Measurements from ENCODE around the gene DOCK1. TPM values are rescaled to one million over a fixed set of nuclear protein-coding genes. Genes with fewer than 3 reads are reported as not detected.
"Not testable (repeated sequence)": the region's sequence is repeated elsewhere in the genome, so short reads cannot be mapped to it uniquely, and the experiment has no call there.

The DOCK1 gene
- total RNA-seq, 1 experiment from 2014 or later: 22.0 TPM

DNA sequence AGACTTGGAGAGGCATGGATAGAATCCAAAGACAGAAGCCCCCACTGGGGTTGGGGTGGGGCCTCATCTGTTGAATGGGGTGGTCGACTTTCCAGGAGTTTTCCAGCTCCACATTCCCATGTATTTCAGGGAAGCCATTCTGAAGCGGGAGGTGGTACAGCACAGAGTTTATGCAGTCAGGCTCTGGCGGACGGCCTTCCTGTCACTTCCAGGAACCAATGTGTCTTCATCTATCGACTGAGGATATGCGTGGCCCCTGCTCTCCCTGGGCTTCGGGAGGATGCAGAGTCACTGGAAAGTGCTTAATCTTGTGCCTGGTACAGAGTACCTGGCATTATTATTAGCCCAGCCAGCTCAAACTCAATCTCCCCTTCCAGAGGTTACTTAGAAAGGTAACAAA is 26.3 kb downstream of the DOCK1 start:
- DNase-seq: no peak
- Histone ChIP-seq H3K4me3 (no peak overlapping the region), H3K27me3 (no peaks in the 10 kb centered on the region), H3K36me3 (peaks cover 2% of the 10 kb centered on the region), H3K9me3 (no peaks in the 10 kb centered on the region)

DNA sequence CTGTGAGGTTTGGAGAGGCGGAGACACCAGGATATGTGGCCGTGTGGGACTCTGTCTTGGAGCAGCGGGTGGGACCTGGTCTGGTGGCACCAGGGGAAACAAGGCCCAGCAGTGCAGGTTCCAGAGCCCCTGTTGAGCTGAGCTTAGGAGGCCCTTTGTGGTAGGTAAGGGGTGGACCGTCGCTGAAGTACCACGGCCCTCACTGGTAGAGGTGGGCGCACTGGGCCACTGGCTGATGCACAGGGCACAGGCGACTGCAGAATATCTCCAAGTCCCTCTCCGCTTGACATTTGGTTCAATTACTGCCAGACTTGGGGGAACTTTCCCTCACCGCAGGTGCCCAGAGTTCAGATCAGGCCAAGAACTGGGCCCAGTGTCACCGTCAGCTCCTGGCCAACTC is 27.3 kb downstream of the DOCK1 start:
- H3K4me3 ChIP-seq: no peak overlapping the region
- DNase-seq: no peak
- no peaks in the 10 kb centered on the region for H3K27me3 ChIP-seq
- no peaks in the 10 kb centered on the region for H3K9me3 ChIP-seq
- no peaks in the 10 kb centered on the region for H3K36me3 ChIP-seq

DNA sequence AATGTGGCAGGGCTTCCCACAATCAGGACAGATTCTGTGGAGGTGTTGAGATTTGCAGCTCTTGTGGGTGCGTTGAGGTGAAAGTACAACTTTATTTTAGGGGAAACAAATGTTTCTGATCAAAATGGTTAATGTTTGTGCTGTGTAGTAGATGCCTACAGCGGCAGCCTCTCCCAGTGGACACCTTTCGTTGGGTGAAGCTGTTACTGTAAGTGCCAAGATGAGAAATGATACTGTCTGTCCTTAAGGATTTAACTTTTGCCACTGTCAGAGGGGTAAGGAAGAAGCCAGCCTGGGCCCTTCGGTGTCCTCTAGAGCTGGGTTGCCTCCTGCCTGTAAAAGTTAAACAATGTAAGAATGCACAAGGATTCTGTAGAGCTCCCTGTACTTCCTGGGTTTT is 27.9 kb downstream of the DOCK1 start:
- H3K27me3 ChIP-seq: no peaks in the 10 kb centered on the region
- no peaks in the 10 kb centered on the region for H3K9me3 ChIP-seq
- H3K4me3 ChIP-seq: no peak overlapping the region
- H3K36me3 ChIP-seq: no peaks in the 10 kb centered on the region; the same call in 1 of the 2 replicates
- DNase-seq: no peak

DNA sequence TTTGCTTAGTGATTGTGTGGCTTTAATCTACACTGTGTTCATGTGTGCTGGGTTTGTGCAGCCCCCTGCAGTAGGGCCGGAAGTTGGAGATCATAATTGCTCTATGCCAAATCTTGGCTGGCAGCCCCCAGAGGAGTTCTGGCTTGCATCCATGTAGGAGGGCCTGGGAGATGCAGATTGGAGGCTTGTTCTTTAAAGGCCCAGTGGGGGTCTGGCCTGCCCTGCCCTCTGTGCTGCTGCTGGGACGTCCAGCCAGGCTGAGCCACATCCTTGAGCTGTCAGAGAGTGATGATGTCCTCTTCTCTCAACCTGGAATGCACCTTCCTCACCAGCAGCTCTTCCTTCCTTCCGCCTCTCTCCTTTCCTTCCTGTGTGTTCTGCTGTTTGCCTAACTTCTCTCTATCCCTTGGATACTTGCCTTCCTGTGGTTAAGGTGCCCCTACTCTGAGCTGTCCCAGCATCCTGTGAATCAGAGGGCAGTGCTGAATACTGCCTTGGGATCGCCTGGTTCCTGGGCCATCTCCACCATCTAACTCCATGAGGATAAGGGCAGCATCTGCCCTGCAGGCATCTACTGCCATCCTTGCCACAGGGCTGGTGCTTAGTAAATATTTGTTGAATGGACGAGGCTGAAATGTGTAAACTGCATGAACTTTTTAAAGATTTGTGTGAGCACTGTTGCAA is 30.2 kb downstream of the DOCK1 start:
- H3K36me3 ChIP-seq: peaks cover 2% of the 10 kb centered on the region; the same call in 1 of the 2 replicates
- H3K9me3 ChIP-seq: no peaks in the 10 kb centered on the region; the same call in 1 of the 2 replicates
- H3K4me3 ChIP-seq: no peak overlapping the region
- no peaks in the 10 kb centered on the region for H3K27me3 ChIP-seq
- DNase-seq: no peak

DNA sequence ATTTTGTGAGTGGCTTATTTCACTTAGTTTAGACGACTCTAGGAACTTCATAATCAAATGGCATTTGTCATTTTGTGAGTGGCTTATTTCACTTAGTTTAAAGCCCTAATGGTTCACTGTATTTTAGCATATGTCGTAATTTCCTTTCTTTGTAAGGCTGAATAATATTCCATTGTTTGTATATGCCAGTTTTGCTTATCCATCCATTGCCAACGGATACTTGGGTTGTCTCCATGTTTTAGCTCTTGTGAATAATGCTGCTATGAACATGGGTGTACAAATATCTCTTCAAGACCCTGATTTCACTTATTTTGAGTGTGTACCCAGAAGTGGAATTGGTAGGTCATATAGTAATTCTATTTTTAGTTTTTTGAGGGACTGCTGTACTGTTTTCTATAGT is 31.8 kb downstream of the DOCK1 start:
- H3K9me3 ChIP-seq: no peaks in the 10 kb centered on the region; the same call in 1 of the 2 replicates
- H3K27me3 ChIP-seq: no peaks in the 10 kb centered on the region
- DNase-seq: no peak
- H3K4me3 ChIP-seq: no peak overlapping the region
- H3K36me3 ChIP-seq: peaks cover 5% of the 10 kb centered on the region; the same call in 1 of the 2 replicates

DNA sequence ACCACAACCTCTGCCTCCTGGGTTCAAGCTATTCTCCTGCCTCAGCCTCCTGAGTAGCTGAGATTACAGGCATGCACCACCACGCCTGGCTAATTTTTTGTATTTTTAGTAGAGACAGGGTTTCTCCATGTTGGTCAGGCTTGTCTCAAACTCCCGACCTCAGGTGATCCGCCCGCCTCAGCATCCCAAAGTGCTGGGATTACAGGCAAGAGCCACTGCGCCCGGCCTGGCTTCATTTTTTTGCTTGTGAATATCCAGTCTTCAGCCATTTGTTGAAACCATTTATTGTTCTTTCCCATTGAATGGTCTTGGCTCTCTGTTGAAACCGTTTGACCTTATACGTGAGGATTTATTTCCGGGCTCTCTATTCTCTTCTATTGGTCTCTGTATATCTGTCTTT is 32.9 kb downstream of the DOCK1 start:
- not testable (repeated sequence) for H3K36me3 ChIP-seq, H3K27me3 ChIP-seq, DNase-seq, H3K4me3 ChIP-seq, H3K9me3 ChIP-seq

DNA sequence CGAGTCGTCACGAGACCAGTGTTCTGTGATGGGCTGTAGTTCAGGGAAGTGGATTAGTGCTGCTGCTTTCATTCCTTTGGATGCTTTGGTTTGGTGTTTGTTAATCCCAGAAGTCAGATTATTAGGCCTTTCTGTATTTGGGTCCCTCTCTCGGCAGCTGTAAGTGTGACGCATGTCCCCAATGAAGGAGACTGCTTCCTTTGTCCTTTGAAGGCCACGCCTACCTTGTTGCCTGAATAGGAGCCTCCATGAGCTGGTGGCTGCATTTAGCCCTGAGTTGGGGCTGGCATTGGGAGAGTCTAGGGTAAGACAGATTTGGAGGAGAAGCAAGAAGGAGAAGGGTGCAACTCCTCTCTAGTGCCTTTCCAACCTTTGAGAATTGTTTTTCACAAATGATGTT is 34.5 kb downstream of the DOCK1 start:
- H3K36me3 ChIP-seq: peaks cover 5% of the 10 kb centered on the region; the same call in 1 of the 2 replicates
- no peaks in the 10 kb centered on the region; the same call in 1 of the 2 replicates for H3K9me3 ChIP-seq
- H3K4me3 ChIP-seq: no peak overlapping the region
- DNase-seq: no peak
- no peaks in the 10 kb centered on the region for H3K27me3 ChIP-seq

DNA sequence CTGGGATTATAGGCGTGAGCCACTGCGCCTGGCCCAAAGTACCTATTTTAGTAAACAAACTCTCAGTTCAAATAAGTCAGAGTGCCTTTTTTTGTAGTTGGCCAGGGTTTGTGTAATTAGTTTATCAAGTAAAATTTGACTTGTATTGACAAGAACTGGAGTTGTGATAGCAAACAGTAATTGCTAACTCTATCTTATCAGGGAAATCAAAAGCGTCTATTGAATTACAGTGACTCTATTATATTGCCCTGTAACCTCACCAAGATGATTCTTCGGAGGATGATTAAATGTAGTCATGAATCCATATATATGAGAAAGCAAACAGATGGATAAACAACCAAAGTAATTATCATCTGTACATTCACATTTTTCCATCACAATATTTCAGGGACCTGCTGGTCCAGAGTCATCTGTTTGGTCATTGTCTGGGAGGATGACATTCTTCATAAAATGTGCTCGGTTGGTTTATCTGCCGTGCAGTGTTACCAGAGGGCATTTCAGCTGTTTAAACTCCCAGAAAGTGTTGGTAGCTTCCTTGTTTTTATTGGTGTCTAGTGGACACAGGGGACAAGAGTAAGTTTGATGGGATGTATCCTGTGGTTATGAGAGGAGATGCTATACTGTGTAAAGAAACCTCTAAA is 35.6 kb downstream of the DOCK1 start:
- peaks cover 5% of the 10 kb centered on the region; the same call in 1 of the 2 replicates for H3K36me3 ChIP-seq
- H3K4me3 ChIP-seq: no peak overlapping the region
- no peaks in the 10 kb centered on the region; the same call in 1 of the 2 replicates for H3K9me3 ChIP-seq
- no peaks in the 10 kb centered on the region for H3K27me3 ChIP-seq
- DNase-seq: no peak

DNA sequence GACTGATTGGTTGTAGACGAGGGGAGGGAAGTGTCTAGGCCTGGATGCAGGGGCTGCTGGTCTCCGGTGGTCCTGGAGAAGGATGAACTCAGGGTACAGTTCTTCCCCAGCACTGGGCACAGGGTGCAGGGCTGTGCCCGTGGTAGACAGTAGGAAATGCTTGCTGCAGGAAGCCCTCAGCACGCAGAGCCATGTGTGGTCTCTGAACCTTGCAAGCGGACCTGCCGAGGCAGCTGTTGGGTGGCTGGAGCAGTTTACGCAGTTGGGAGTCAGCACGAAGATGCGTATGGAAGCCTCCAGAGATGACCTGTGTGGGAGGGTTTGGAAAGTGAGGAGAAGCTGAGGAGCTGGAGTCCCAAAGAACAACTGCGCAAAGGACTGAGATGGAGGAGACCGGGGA is 39.0 kb downstream of the DOCK1 start:
- Histone ChIP-seq H3K4me3 (no peak overlapping the region), H3K27me3 (no peaks in the 10 kb centered on the region), H3K9me3 (no peaks in the 10 kb centered on the region; the same call in 1 of the 2 replicates), H3K36me3 (peaks cover 9% of the 10 kb centered on the region; the same call in 1 of the 2 replicates)
- no peak for DNase-seq

DNA sequence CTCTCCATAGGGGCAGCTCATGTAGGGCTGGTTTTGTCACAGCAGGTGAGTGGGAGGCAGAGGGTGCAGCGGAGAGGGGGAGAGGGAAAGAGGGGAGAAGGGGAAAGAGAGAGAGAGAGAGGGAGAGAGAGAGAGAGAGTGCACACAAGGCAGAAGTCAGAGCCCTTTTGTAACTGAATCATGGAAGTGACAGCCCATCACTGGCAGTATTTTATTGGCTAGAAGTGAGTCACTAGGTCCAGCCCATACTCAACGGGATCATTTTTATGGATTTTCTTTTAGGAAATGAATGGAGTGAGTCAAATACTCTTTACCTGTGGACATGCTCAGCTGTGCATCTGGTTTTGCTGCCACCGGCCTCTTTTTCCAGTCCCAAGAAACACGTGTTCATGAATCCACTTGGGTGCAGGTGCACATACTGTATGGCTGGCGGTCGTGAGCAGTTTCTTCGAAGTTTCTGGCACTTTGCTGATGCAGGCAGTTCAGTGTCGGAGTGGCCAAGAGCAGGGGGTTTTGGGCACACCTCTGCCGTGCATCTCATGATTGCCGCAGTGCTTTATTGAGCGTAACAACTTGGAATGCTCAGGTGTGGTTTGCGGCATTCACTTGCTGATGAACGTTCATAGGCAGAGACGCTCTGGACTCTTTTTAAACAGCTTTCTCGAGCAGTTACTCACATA is 40.3 kb downstream of the DOCK1 start:
- Histone ChIP-seq H3K27me3 (no peaks in the 10 kb centered on the region), H3K36me3 (peaks cover 7% of the 10 kb centered on the region; the same call in 1 of the 2 replicates), H3K9me3 (no peaks in the 10 kb centered on the region), H3K4me3 (no peak overlapping the region)
- DNase-seq: no peak

DNA sequence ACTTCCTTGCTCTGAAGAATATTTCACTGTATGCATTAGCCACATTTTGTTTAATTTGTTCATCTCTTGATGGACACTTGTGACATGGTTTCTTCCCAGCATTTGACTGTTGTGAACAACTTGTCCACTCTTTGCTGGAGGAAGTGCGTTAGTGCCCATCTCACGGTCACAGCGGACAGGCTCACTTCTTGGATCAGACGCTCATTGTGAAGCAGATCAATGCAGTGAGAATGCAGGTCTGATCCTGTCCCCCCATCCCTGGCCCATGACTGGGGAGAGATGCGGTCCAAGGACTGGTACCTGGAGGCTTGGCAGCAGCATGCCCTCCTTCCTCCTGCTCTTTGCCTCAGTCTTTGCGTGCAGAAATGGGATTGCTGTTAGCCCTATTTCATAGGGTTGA is 41.5 kb downstream of the DOCK1 start:
- Histone ChIP-seq H3K4me3 (no peak overlapping the region), H3K27me3 (no peaks in the 10 kb centered on the region), H3K9me3 (peaks cover 6% of the 10 kb centered on the region; the same call in 1 of the 2 replicates), H3K36me3 (0 out of 2 replicates have a peak, but pooled peaks cover 4% of the 10 kb centered on the region)
- no peak for DNase-seq

DNA sequence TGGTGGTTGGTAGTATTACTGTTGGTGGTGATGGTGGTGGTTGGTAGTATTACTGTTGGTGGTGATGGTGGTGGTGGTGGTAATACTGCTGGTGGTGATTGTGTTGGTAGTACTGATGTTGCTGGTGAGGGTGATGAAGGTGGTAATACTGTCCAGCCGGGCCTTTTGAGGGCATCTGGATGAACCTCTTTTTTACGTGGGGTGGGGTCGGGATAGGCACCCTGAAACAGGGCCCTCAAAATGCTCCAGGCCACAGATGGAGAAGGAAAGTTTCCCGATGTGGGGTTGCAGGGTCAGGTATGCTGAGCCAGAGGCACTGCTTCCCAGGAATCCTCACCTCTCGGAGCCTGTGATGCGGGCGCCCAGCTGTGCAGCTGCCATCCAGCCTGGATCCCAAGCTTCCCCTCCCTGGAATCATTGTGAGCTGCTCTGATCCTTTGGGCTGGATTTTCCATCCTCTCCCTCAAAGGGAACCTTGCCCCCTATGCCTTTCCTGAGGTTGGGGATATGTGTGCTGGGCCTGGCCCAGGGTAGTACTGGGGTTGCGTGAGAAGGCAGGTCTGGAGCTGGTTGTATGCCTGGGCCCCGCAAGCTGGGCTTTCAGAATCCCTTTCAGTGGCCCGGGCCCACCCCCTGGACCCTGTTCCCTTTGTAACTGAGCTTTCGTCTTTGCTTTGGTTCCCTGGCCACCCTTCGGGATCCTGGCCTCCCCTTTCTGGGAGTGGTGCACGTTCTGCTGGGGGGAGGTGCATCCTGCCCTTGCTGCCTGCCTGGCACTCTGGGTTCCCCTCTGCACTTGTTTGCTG is 43.3 kb downstream of the DOCK1 start:
- peaks cover 6% of the 10 kb centered on the region; the same call in 1 of the 2 replicates for H3K9me3 ChIP-seq
- no peaks in the 10 kb centered on the region for H3K27me3 ChIP-seq
- no peak overlapping the region for H3K4me3 ChIP-seq
- 0 out of 2 replicates have a peak, but pooled peaks cover 4% of the 10 kb centered on the region for H3K36me3 ChIP-seq
- DNase-seq: no peak

DNA sequence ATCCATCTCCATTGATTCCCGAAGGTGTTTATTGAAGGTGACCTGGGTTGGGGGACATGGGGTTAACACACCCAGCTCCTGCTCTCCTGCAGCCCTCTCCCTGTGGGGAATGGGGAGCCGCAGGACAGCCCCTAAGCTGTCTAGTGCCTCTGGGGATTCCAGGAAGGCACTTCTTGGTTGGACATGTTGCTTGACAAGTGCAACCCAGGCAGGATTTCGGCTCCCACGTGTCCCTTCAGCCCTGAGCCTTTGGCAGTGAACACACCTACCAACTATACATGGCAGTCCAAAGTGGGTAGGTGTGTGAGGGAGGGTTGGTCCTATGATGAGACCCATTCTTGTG is 43.9 kb downstream of the DOCK1 start:
- H3K9me3 ChIP-seq: peaks cover 6% of the 10 kb centered on the region; the same call in 1 of the 2 replicates
- no peaks in the 10 kb centered on the region for H3K27me3 ChIP-seq
- 0 out of 2 replicates have a peak, but pooled peaks cover 4% of the 10 kb centered on the region for H3K36me3 ChIP-seq
- DNase-seq: no peak
- H3K4me3 ChIP-seq: no peak overlapping the region

DNA sequence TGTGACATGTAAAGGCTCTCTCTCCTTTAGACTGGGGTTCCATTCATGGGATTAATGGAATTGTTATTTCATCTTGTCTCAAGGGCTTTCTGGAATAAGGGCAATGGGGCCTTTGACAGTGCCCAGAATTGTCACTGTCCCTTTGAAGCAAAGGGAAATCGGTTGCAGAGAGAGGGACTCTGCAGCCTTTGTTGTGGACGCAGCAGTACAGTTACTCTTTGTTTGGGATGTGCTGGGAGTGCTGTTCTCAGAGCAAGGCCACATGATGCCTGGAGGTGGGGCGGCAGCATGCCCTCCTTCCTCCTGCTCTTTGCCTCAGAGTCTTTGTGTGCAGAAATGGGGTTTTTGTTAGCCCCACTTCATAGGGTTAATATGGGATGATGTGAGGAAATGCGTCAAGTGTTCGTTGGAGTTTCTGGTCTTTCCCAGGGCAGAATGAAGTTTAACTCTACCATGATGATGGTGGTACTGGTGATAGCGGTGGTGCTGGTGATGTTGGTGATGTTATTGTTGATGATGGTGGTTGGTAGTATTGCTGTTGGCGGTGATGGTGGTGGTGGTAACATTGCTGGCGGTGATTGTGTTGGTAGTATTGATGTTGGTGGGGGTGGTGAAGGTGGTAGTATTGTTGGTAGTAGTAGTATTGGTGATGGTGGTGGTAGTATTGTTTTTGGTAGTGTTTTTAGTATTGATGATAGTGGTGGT is 45.3 kb downstream of the DOCK1 start:
- no peak for DNase-seq
- Histone ChIP-seq H3K4me3 (no peak overlapping the region), H3K36me3 (0 out of 2 replicates have a peak, but pooled peaks cover 4% of the 10 kb centered on the region), H3K9me3 (peaks cover 6% of the 10 kb centered on the region; the same call in 1 of the 2 replicates), H3K27me3 (no peaks in the 10 kb centered on the region)

DNA sequence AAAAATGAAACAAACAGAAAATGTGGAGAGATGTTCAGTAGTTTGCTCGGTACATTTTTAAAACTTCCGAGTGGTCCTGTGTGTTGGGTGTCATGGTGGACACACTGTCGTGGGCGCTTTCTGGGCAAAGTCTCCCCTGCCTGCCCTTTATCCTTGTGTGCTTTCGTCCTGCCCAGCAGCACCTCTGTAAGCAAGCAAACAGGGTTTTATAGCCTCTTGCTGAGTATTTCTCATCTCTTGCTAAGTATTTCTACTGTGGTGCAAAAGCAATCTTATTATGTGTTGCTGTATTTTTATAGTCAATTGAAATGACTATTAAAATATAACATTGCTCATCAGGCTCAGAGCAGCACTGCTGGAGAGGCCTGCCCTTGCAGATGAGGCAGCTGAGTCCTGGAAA is 48.7 kb downstream of the DOCK1 start:
- H3K27me3 ChIP-seq: no peaks in the 10 kb centered on the region
- no peak for DNase-seq
- no peaks in the 10 kb centered on the region for H3K36me3 ChIP-seq
- H3K9me3 ChIP-seq: peaks cover 6% of the 10 kb centered on the region; the same call in 1 of the 2 replicates
- H3K4me3 ChIP-seq: no peak overlapping the region

DNA sequence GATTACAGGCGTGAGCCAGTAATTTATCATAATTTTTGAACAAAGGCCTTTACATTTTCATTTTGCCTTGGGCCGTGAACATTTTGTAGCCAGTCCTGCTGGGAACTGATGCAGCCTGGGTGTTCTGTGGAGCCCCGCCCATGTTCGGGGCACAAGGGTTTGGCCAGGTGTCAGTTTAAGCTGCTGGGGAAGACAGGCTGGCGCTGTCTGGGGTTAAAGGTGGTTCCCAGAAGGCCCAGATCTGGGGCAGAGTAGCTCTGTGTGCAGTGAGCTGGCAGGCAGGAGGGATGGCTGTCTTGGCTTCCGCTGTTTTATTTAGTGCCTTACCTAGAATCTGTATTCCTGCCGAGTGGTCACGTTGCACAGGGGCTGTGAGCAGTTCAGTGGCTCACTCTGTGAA is 50.2 kb downstream of the DOCK1 start:
- no peak for DNase-seq
- Histone ChIP-seq H3K9me3 (peaks cover 6% of the 10 kb centered on the region; the same call in 1 of the 2 replicates), H3K36me3 (no peaks in the 10 kb centered on the region), H3K4me3 (no peak overlapping the region), H3K27me3 (no peaks in the 10 kb centered on the region)

All from MG63 (cell line).